A549 (cell line): Measurements from ENCODE around the gene TPRN.

Experiments used
- CHD2 ChIP-seq: fragments of 150-350 bp; IDR thresholded peaks from 2 replicates; pipeline ENCODE4 v1.6.1; 2014; ENCODE audit warnings: low read length; ENCODE audit not compliant: partially characterized antibody
- EP300 ChIP-seq, 2 experiments: fragments of >200 bp; sonication (Bioruptor Twin); formaldehyde crosslinking; IDR thresholded peaks; 2 replicates in 1 of 2; 3 replicates in 1 of 2; pipeline ENCODE4 v1.6.1; 2016 to 2017
- POLR2A ChIP-seq: IDR thresholded peaks from 2 replicates; pipeline ENCODE4 v1.6.1; 2012; ENCODE audit warnings: mild to moderate bottlenecking, low read length

DNA sequence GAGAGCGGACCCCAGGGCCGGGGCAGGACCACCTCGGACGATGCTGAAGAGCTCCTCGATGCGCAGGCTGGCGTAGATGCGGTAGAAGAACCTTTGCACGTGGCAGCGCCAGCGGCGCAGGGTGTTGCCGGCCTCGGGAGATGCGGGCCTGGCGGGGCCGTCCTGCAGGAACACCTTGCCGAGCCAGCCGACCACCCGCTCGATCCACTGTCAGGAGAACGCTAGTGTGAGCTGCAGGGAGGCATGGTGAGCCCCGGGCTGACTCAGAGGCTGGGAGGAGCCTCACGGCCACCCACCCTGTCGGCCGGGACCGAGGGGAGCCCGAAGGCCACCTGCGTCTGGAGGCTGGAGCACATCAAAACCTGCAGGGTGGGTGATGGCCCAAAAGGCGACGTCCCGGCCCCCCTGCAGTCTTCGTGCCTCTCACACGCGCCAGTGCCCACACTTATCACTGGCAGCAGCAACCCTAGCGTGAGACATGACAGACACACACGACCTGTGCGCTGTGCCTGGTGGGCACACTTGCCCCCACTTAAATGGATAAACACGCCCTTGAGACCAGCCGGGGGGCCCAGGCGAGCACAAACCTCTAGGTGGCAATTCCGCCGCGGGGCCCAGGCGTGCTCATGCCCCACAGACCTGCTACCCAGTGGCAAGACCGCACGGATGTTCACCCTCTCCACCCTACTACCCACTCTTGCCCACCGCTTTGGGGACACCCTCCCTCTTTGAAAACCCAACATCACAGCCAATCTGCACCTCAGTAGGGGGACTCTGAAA lies 15.5 kb downstream of the TPRN start:
- TF ChIP-seq POLR2A (no peak), CHD2 (no peak), EP300 (IDR thresholded peaks at IDR 0.05) (no peak)
